ENCODE results near the gene CDK6.

Gene CDK6

GRCh38 chr7:92750447-92750839 lies 85.9 kb downstream of the CDK6 start:
- no peak overlapping the region for H3K18ac ChIP-seq (ENCODE audit: low read length)
- no peak overlapping the region for H2AFZ ChIP-seq (ENCODE audit: low read length)
- WGBS, 2 donors (ENCODE audit: extremely low coverage in 2 of 2, insufficient read length in 2 of 2, insufficient replicate concordance in 1 of 2) = no CpG with 5 or more reads among the region's 4 CpGs
- no peak overlapping the region for H3K14ac ChIP-seq (ENCODE audit: low read length)
- H2BK120ac ChIP-seq (ENCODE audit: low read depth, low read length) = no peak overlapping the region
- H3K4ac ChIP-seq (ENCODE audit: low read length) = no peak overlapping the region
- H3K27me3 ChIP-seq (ENCODE audit: control insufficient read depth in 3 of 3, insufficient read depth in 3 of 3, low read depth in 1 of 3, low read length in 3 of 3) = no peaks in the 10 kb centered on the region
- no peak overlapping the region for H2AK5ac ChIP-seq (ENCODE audit: low read depth, low read length)
- no peak overlapping the region for H4K91ac ChIP-seq (ENCODE audit: low read depth, low read length, poor library complexity)
- no peak overlapping the region for H2BK15ac ChIP-seq (ENCODE audit: low read length)
- H3K9ac ChIP-seq (ENCODE audit: low read depth, low read length, poor library complexity) = no peak overlapping the region
- no peak overlapping the region for H4K8ac ChIP-seq (ENCODE audit: low read depth, low read length)
- H2BK5ac ChIP-seq (ENCODE audit: low read length) = no peak overlapping the region
- H3K9me3 ChIP-seq (replicated peaks in 1 of 2; ENCODE audit: control insufficient read depth in 2 of 2, insufficient read depth in 1 of 2, low read depth in 1 of 2, low read length in 2 of 2) = peaks cover 0 to 4% of the 10 kb centered on the region in 2 donors
- H3K4me1 ChIP-seq (ENCODE audit: control insufficient read depth in 2 of 2, insufficient read depth in 1 of 2, low read depth in 1 of 2, low read length in 2 of 2) = no peaks in the 10 kb centered on the region
- no peak overlapping the region for H3K4me2 ChIP-seq (ENCODE audit: insufficient read depth, low read length, poor library complexity, severe bottlenecking)
- H3K23ac ChIP-seq (ENCODE audit: low read depth, low read length, poor library complexity) = no peak overlapping the region
- H3K27ac ChIP-seq (replicated peaks; ENCODE audit: low read length) = no peak overlapping the region
- DNase-seq (ENCODE audit: low spot score) = no peak
- H3K79me1 ChIP-seq (ENCODE audit: low read depth, low read length) = no peaks in the 10 kb centered on the region
- no peak overlapping the region for H2BK12ac ChIP-seq (ENCODE audit: low read length)
- H3K4me3 ChIP-seq (ENCODE audit: low read length in 2 of 2) = no peak overlapping the region
- no peaks in the 10 kb centered on the region for H3K36me3 ChIP-seq (replicated peaks in 1 of 2; ENCODE audit: control insufficient read depth in 2 of 2, insufficient read depth in 2 of 2, low read length in 2 of 2)

GRCh38 chr7:92749832-92750446 lies 86.4 kb downstream of the CDK6 start:
- peaks cover 0 to 4% of the 10 kb centered on the region in 2 donors for H3K9me3 ChIP-seq (replicated peaks in 1 of 2; ENCODE audit: control insufficient read depth in 2 of 2, insufficient read depth in 1 of 2, low read depth in 1 of 2, low read length in 2 of 2)
- no peak for DNase-seq (ENCODE audit: low spot score)
- H3K4me2 ChIP-seq (ENCODE audit: insufficient read depth, low read length, poor library complexity, severe bottlenecking) = no peak overlapping the region
- no peak overlapping the region for H4K91ac ChIP-seq (ENCODE audit: low read depth, low read length, poor library complexity)
- no peak overlapping the region for H2BK120ac ChIP-seq (ENCODE audit: low read depth, low read length)
- H3K14ac ChIP-seq (ENCODE audit: low read length) = no peak overlapping the region
- no peaks in the 10 kb centered on the region for H3K27me3 ChIP-seq (ENCODE audit: control insufficient read depth in 3 of 3, insufficient read depth in 3 of 3, low read depth in 1 of 3, low read length in 3 of 3)
- H3K36me3 ChIP-seq (replicated peaks in 1 of 2; ENCODE audit: control insufficient read depth in 2 of 2, insufficient read depth in 2 of 2, low read length in 2 of 2) = no peaks in the 10 kb centered on the region
- no peak overlapping the region for H2AFZ ChIP-seq (ENCODE audit: low read length)
- H3K18ac ChIP-seq (ENCODE audit: low read length) = no peak overlapping the region
- no peak overlapping the region for H3K4me3 ChIP-seq (ENCODE audit: low read length in 2 of 2)
- no peaks in the 10 kb centered on the region for H3K79me1 ChIP-seq (ENCODE audit: low read depth, low read length)
- no peak overlapping the region for H2BK15ac ChIP-seq (ENCODE audit: low read length)
- no peak overlapping the region for H4K8ac ChIP-seq (ENCODE audit: low read depth, low read length)
- no peak overlapping the region for H3K23ac ChIP-seq (ENCODE audit: low read depth, low read length, poor library complexity)
- no peak overlapping the region for H2BK12ac ChIP-seq (ENCODE audit: low read length)
- no peak overlapping the region for H3K27ac ChIP-seq (replicated peaks; ENCODE audit: low read length)
- no peak overlapping the region for H3K9ac ChIP-seq (ENCODE audit: low read depth, low read length, poor library complexity)
- H2AK5ac ChIP-seq (ENCODE audit: low read depth, low read length) = no peak overlapping the region
- H3K4ac ChIP-seq (ENCODE audit: low read length) = no peak overlapping the region
- WGBS, 2 donors (ENCODE audit: extremely low coverage in 2 of 2, insufficient read length in 2 of 2, insufficient replicate concordance in 1 of 2) = no CpG with 5 or more reads among the region's 2 CpGs
- H2BK5ac ChIP-seq (ENCODE audit: low read length) = no peak overlapping the region
- no peaks in the 10 kb centered on the region for H3K4me1 ChIP-seq (ENCODE audit: control insufficient read depth in 2 of 2, insufficient read depth in 1 of 2, low read depth in 1 of 2, low read length in 2 of 2)

DNA sequence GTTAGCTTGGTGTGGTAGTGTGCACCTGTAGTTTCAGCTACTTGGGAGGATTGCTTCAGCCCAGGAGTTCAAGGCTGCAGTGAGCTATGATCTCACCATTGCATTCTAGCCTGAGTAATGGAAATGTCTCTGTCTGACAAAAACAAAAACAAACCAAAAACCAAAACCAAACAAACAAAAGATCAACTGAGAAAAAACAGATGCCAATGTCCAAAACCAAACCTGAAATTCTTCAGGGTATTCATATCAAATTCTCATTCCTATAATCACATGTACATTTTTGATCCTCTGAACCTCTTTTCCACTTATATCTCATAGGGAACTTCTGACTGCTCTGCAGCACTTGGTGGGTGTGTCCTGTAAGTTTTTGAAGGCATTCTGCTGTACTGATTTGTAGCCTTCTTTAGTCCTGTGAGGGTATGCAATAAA lies 87.0 kb downstream of the CDK6 start:
- Histone ChIP-seq H2BK15ac (ENCODE audit: low read length) (no peak overlapping the region), H2AK5ac (ENCODE audit: low read depth, low read length) (no peak overlapping the region), H2BK12ac (ENCODE audit: low read length) (no peak overlapping the region), H3K27me3 (ENCODE audit: control insufficient read depth in 3 of 3, insufficient read depth in 3 of 3, low read depth in 1 of 3, low read length in 3 of 3) (no peaks in the 10 kb centered on the region), H3K4me3 (ENCODE audit: low read length in 2 of 2) (no peak overlapping the region), H3K9me3 (replicated peaks in 1 of 2; ENCODE audit: control insufficient read depth in 2 of 2, insufficient read depth in 1 of 2, low read depth in 1 of 2, low read length in 2 of 2) (peaks cover 0 to 4% of the 10 kb centered on the region in 2 donors), H3K36me3 (replicated peaks in 1 of 2; ENCODE audit: control insufficient read depth in 2 of 2, insufficient read depth in 2 of 2, low read length in 2 of 2) (no peaks in the 10 kb centered on the region), H3K79me1 (ENCODE audit: low read depth, low read length) (no peaks in the 10 kb centered on the region), H2BK5ac (ENCODE audit: low read length) (no peak overlapping the region), H4K8ac (ENCODE audit: low read depth, low read length) (no peak overlapping the region), H2AFZ (ENCODE audit: low read length) (no peak overlapping the region), H3K4me2 (ENCODE audit: insufficient read depth, low read length, poor library complexity, severe bottlenecking) (no peak overlapping the region), H4K91ac (ENCODE audit: low read depth, low read length, poor library complexity) (no peak overlapping the region), H3K9ac (ENCODE audit: low read depth, low read length, poor library complexity) (no peak overlapping the region), H3K4ac (ENCODE audit: low read length) (no peak overlapping the region), H3K18ac (ENCODE audit: low read length) (no peak overlapping the region), H3K4me1 (ENCODE audit: control insufficient read depth in 2 of 2, insufficient read depth in 1 of 2, low read depth in 1 of 2, low read length in 2 of 2) (no peaks in the 10 kb centered on the region), H3K23ac (ENCODE audit: low read depth, low read length, poor library complexity) (no peak overlapping the region), H2BK120ac (ENCODE audit: low read depth, low read length) (no peak overlapping the region), H3K14ac (ENCODE audit: low read length) (no peak overlapping the region), H3K27ac (replicated peaks; ENCODE audit: low read length) (no peak overlapping the region)
- no peak for DNase-seq (ENCODE audit: low spot score)

GRCh38 chr7:92748495-92748894 lies 87.9 kb downstream of the CDK6 start:
- Histone ChIP-seq H2BK12ac (ENCODE audit: low read length) (no peak overlapping the region), H3K9me3 (replicated peaks in 1 of 2; ENCODE audit: control insufficient read depth in 2 of 2, insufficient read depth in 1 of 2, low read depth in 1 of 2, low read length in 2 of 2) (peaks cover 0 to 7% of the 10 kb centered on the region in 2 donors), H2BK15ac (ENCODE audit: low read length) (no peak overlapping the region), H3K36me3 (replicated peaks in 1 of 2; ENCODE audit: control insufficient read depth in 2 of 2, insufficient read depth in 2 of 2, low read length in 2 of 2) (no peaks in the 10 kb centered on the region), H3K23ac (ENCODE audit: low read depth, low read length, poor library complexity) (no peak overlapping the region), H2BK5ac (ENCODE audit: low read length) (no peak overlapping the region), H3K79me1 (ENCODE audit: low read depth, low read length) (no peaks in the 10 kb centered on the region), H3K4me3 (ENCODE audit: low read length in 2 of 2) (no peak overlapping the region), H3K4me2 (ENCODE audit: insufficient read depth, low read length, poor library complexity, severe bottlenecking) (no peak overlapping the region), H4K8ac (ENCODE audit: low read depth, low read length) (no peak overlapping the region), H3K4me1 (ENCODE audit: control insufficient read depth in 2 of 2, insufficient read depth in 1 of 2, low read depth in 1 of 2, low read length in 2 of 2) (no peaks in the 10 kb centered on the region), H3K14ac (ENCODE audit: low read length) (no peak overlapping the region), H3K27me3 (ENCODE audit: control insufficient read depth in 3 of 3, insufficient read depth in 3 of 3, low read depth in 1 of 3, low read length in 3 of 3) (no peaks in the 10 kb centered on the region), H3K18ac (ENCODE audit: low read length) (no peak overlapping the region), H3K9ac (ENCODE audit: low read depth, low read length, poor library complexity) (no peak overlapping the region), H3K4ac (ENCODE audit: low read length) (no peak overlapping the region), H4K91ac (ENCODE audit: low read depth, low read length, poor library complexity) (no peak overlapping the region), H3K27ac (replicated peaks; ENCODE audit: low read length) (no peak overlapping the region), H2AFZ (ENCODE audit: low read length) (no peak overlapping the region), H2BK120ac (ENCODE audit: low read depth, low read length) (no peak overlapping the region), H2AK5ac (ENCODE audit: low read depth, low read length) (no peak overlapping the region)
- no peak for DNase-seq (ENCODE audit: low spot score)

Data from neuronal stem cell (in vitro differentiated cells).